AG04450 (cell line): ENCODE data around the gene CCND2. TPM values are rescaled to one million over a fixed set of nuclear protein-coding genes. Genes with fewer than 3 reads are reported as not detected.

Experiments
- CTCF ChIA-PET: fragments of 300-600, 350-600 bp; formaldehyde crosslinking; extraction: SDS; loops from one replicate; lab custom pipeline; 2022; ENCODE audit warnings: antibody characterized with exemption, inconsistent platforms; lab: Charles Lee
- POLR2A ChIA-PET: fragments of 350-600 bp; formaldehyde crosslinking; extraction: SDS; loops from one replicate; lab custom pipeline; 2021; ENCODE audit warnings: antibody characterized with exemption, inconsistent platforms; lab: Yijun Ruan, JAX
- DNase-seq: peaks from one replicate; pipeline ENCODE4 v3.0.0-alpha.2; 2011; ENCODE audit warnings: low read depth, low spot score
- H3K27ac ChIP-seq: one replicate; pipeline ENCODE4 v1.5.1; 2012; ENCODE audit warnings: low read depth, low read length, control low read depth
- H3K27me3 ChIP-seq: one replicate; pipeline ENCODE4 v1.6.0; 2012; ENCODE audit warnings: low read length; ENCODE audit not compliant: control insufficient read depth, insufficient read depth
- H3K4me3 ChIP-seq: 2 replicates; pipeline ENCODE4 v1.5.1; 2011; ENCODE audit warnings: mild to moderate bottlenecking, low read depth, low read length, control low read depth
- H3K9me3 ChIP-seq: 2 replicates; pipeline ENCODE4 v1.5.1; 2012; ENCODE audit warnings: low read length; ENCODE audit not compliant: control insufficient read depth, insufficient read depth
- polyA plus RNA-seq: library from polyadenylated mRNA; depleted of rRNA; stranded (reverse); fragments of >200 nt; gene quantifications from 2 replicates; pipeline ENCODE4 v1.2.3, GENCODE V29; 2011
- TF ChIP-seq, protein P1 (sequence below): IDR thresholded peaks from 2 replicates; pipeline ENCODE4 v1.5.1; 2011; ENCODE audit warnings: low read depth, low read length, control low read depth, inconsistent platforms

CCND2 gene
- polyA plus RNA-seq, 1 experiment: 4.2 TPM

GRCh38 chr12:4252601-4253000 is 21.0 kb upstream of the CCND2 start:
- Histone ChIP-seq H3K27me3 (peaks cover 3% of the 10 kb centered on the region), H3K4me3 (no peak overlapping the region), H3K9me3 (no peaks in the 10 kb centered on the region), H3K27ac (no peak overlapping the region)
- DNase-seq: no peak
- TF ChIP-seq, protein P1, sequence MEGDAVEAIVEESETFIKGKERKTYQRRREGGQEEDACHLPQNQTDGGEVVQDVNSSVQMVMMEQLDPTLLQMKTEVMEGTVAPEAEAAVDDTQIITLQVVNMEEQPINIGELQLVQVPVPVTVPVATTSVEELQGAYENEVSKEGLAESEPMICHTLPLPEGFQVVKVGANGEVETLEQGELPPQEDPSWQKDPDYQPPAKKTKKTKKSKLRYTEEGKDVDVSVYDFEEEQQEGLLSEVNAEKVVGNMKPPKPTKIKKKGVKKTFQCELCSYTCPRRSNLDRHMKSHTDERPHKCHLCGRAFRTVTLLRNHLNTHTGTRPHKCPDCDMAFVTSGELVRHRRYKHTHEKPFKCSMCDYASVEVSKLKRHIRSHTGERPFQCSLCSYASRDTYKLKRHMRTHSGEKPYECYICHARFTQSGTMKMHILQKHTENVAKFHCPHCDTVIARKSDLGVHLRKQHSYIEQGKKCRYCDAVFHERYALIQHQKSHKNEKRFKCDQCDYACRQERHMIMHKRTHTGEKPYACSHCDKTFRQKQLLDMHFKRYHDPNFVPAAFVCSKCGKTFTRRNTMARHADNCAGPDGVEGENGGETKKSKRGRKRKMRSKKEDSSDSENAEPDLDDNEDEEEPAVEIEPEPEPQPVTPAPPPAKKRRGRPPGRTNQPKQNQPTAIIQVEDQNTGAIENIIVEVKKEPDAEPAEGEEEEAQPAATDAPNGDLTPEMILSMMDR: no peak
- ChIA-PET CTCF (no interaction called here), POLR2A (no interaction called here)

DNA sequence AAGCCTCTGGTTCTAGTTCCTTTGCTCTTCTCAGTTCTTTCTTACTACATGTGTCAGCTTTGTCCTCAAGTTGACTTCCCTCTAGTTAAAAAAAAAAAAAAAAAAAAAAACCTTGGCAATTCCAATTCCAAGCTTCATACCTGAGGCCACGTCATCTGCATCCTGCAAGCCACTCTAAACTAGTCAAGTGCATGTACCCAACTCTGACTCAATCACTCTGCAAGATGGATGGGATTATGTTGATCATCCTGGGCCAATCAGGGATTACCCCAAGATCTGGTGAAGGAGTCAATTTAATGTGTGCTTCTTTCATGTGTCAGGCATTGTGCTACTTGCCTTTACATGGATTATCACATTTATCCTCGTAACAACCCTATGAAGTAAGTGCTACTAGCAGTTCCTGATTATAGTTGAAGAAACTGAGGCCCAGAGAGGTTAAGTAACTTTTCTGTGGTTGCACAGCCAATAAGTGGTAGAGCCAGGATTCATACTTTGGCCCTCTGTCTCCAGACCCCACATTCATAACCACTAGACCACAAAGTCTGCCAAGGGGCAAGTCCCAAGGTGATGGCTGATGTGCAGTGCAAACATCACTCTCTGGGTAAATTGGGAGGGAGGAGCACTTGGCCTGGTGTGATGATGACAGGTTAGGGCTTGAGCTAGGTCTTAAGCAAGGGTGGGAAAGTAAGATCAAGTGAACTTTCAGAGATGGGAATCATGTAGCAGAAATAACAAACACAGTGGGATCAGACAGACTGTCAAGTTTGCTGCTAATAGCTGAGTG is 17.3 kb upstream of the CCND2 start:
- CTCF ChIA-PET: interaction anchor here (2.9 kb wide), 1 partner anchor 21 kb away, joined by 14 read pairs; no protein-coding TSS in a partner anchor
- POLR2A ChIA-PET: no interaction called here
- Histone ChIP-seq H3K9me3 (no peaks in the 10 kb centered on the region), H3K27me3 (no peaks in the 10 kb centered on the region), H3K27ac (no peak overlapping the region), H3K4me3 (no peak overlapping the region)
- TF ChIP-seq, protein P1: no peak
- no peak for DNase-seq

DNA sequence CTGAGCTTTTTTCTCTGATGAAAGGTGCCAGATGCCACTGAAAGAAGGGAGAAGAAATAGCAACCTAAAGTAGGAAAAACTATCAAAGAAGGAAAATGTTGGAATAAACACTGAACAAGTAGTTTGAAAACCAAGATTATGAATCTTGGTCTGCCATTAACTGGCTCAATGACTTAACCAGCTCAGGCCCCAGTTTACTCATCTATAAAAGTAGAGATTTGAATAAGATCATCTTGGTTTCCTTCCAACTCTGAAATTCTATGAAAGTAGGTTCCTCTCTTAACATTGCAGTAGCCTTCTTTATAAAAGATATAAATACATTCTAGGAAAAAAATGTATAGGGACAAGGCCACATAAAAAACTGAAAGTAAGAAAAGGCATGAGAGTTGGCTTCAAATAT is 16.1 kb upstream of the CCND2 start:
- CTCF ChIA-PET: interaction anchor here (0.5 to 2.9 kb wide), 3 partner anchors 10 to 371 kb away, joined by 3 to 14 read pairs (median 8); no protein-coding TSS in a partner anchor
- H3K9me3 ChIP-seq: no peaks in the 10 kb centered on the region
- no peaks in the 10 kb centered on the region for H3K27me3 ChIP-seq

GRCh38 chr12:4259099-4259498 is 14.5 kb upstream of the CCND2 start:
- DNase-seq: no peak
- CTCF ChIA-PET: interaction anchor here (1.1 to 1.3 kb wide), 2 partner anchors 18 to 455 kb away, joined by 3 read pairs; no protein-coding TSS in a partner anchor
- H3K4me3 ChIP-seq: no peak overlapping the region
- H3K27me3 ChIP-seq: peaks cover 12% of the 10 kb centered on the region
- H3K9me3 ChIP-seq: no peaks in the 10 kb centered on the region
- TF ChIP-seq, protein P1: no peak
- no peak overlapping the region for H3K27ac ChIP-seq
- POLR2A ChIA-PET: no interaction called here

More for the DNA sequence above, 16.1 kb upstream of the CCND2 start:
- POLR2A ChIA-PET: no interaction called here
- Histone ChIP-seq H3K27ac (no peak overlapping the region), H3K4me3 (no peak overlapping the region)
- DNase-seq: no peak
- TF ChIP-seq, protein P1: no peak

DNA sequence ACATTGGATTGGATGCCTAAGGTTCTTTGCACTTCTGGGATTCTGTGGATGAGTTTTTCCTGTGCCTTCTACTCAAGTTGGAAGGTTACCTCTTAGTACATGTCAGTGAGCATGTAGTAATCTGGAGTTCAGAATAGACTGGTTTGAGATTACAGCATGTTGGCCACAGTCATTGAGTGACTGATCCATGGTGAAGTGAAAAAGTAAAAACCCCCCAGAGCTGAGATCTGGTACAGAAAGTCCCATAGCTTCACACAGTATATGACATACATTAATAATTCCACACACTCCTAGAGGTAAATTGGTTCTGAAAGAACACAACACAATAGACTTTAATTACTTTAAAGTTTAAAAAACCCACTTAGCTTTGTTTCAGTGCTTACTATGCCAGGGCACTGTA is 11.9 kb upstream of the CCND2 start:
- ChIA-PET CTCF (interaction anchor here (1.3 to 2.7 kb wide), 2 partner anchors 15 to 224 kb away, joined by 4 to 12 read pairs; no protein-coding TSS in a partner anchor), POLR2A (no interaction called here)
- H3K27ac ChIP-seq: no peak overlapping the region
- TF ChIP-seq, protein P1: no peak
- no peak for DNase-seq
- no peak overlapping the region for H3K4me3 ChIP-seq
- H3K27me3 ChIP-seq: peaks cover 26% of the 10 kb centered on the region
- H3K9me3 ChIP-seq: no peaks in the 10 kb centered on the region
